SK-N-MC (cell line): ENCODE results near the gene SCCPDH.

Source experiments
- EZH2 ChIP-seq: fragments of 200-600 bp; sonication (generic); IDR thresholded peaks from one replicate; pipeline ENCODE4 v1.6.1; 2017; ENCODE audit warnings: antibody characterized with exemption
- POLR2AphosphoS5 ChIP-seq: IDR thresholded peaks from 2 replicates; pipeline ENCODE4 v1.6.1; 2012; ENCODE audit warnings: mild to moderate bottlenecking, low read depth, low read length, borderline replicate concordance

GRCh38 chr1:246793356-246793896 lies 69.2 kb downstream of the SCCPDH start:
- TF ChIP-seq POLR2AphosphoS5 (no peak), EZH2 (no peak)
